NCI-H1694 (cell line): ENCODE results near the gene CMSS1.

Source experiments
- DNase-seq: peaks from one replicate; lab custom pipeline; 2025; lab: John Stamatoyannopoulos, UW

Gene CMSS1

GRCh38 chr3:99854756-99855298 is 37.2 kb downstream of the CMSS1 start:
- DNase-seq, result no peak

- no peak for DNase-seq
Observed at GRCh38 chr3:99855900-99856299, 38.2 kb downstream of the CMSS1 start.

DNA sequence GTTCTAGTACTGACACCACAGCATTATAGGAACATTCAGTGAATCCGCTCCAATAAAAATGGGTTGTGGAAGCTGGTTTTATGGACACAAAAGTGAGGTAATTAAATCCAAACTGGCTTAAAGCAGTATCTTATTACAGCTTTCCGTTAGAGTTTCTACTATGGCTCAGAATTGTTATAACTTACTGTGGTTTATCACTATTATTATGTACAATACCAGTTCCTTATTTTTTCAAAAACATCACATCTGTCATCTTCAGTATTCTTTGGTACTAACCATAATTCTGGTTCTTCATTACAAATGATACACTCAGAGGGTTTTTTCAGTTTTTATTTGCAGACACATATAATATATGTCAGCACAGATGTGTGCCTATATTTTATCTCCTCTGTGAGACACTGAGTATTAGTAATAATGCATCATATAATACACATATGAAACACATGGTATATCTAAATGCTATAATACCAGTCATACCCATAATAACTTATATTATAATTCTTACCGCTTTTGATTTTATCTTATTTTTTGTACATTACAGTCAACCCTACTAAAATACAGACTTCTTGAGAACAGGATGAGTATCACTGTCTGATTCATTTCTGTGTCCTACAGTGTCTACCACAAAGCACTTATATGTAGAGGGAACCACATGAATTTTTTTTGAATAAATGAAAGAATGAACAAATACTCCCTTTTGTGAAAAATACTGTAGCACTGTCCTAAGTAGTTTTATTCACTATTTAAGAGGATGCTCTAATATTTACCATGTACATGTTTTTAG is 39.0 kb downstream of the CMSS1 start:
- no peak for DNase-seq

DNA sequence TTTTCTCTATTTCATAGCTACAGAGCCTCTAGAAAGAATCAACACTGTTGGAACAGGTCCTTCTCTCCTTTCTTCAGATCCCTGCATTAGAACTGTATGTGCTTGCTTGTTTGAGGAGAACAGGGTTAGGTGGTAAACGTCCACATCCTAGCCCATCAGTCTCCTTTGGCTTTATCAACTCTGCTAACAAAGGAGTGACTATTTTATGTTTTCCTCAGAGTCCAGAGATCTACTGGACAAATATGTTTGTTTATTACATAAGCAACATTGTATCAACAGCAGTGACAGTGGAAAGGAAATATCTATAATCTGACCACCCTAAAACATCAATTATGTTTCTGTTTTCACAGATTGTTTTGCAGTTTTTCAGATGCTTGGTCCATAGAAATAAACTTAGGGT is 39.6 kb downstream of the CMSS1 start:
- DNase-seq, result no peak

DNA sequence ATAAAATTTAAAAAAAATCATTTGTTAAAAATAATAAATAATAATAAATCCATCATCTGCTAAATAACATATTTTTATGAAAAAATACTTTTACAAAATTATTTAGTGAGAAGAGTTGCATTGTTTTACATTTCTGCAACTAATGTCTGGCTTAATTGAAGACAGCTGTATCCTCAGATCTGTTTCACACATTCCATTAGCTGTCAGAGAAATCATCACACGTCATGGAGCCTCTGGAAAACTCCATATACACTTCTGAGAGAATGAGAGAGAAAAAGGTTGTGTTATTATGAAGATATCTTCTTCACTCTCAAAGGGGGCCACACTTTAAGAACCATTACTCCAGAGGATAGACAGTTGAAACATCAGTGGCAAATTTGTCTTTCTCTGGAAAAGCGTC is 40.8 kb downstream of the CMSS1 start:
- DNase-seq, result no peak

GRCh38 chr3:99859825-99860224 is 42.2 kb downstream of the CMSS1 start:
- DNase-seq, result no peak

DNA sequence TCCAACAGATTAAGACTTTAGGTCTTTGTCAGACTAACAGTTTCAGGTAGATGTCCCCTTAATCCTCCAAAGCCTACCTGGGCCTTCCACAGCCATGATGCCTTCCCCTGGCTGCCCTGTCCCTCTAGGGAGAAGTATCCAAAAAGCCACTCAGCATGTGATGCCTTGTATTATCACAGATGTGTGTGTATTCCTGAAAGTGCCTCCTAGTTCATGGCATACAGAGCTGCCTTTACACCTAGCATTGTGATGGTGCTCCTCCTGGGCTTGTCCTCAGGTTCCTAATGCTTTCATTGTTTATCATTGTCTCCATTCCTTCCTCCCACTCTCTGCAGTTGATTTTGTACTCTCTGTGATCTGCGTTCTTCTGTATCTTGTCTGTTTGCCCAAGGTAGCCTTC is 43.6 kb downstream of the CMSS1 start:
- no peak for DNase-seq

- no peak for DNase-seq
Observed at GRCh38 chr3:99862208-99862607, 44.5 kb downstream of the CMSS1 start.

DNA sequence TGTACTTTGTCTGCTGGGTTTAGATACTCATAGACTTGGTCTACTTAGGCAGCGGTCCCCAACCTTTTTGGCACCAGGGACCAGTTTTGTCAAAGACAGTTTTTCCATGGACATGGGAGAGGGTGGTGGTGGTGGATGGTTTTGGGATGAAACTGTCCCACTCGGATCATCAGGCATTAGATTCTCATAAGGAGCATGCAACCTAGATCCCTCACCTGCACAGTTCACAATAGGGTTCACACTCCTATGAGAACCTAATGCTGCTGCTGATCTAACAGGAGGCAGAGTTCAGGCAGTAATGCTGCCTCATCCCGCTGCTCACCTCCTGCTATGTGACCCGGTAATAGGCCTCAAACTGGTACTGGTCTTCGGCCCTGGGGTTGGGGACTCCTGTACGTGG is 45.3 kb downstream of the CMSS1 start:
- DNase-seq, result no peak

GRCh38 chr3:99863588-99863987 is 45.9 kb downstream of the CMSS1 start:
- DNase-seq, result no peak

- no peak for DNase-seq
Observed at GRCh38 chr3:99864289-99864688, 46.6 kb downstream of the CMSS1 start.

GRCh38 chr3:99865321-99865720 is 47.7 kb downstream of the CMSS1 start:
- no peak for DNase-seq

DNA sequence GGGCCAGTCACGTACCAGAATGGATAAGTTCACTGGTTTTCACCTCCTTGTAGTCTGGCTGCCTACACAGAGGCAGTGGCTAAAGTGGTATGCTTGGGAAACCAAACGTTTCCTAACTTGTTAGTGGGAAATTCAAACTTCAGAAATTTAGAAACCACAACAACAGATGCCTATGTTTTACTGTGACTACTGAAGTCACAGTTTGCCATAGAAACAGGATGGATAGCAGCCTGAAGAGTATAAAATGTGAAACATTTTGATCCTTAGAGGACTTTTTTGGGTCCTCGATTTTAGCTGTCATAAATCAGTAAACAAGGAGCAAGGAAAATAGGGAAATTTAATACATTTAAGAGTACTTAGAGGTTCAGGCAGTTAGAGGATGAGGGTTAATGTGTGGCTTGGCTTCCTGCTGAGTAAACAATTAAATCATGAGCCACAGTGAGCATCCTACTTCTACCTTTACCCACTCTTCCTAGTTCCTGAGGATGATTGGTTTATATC is 48.6 kb downstream of the CMSS1 start:
- DNase-seq, result no peak

GRCh38 chr3:99867594-99868310 is 50.1 kb downstream of the CMSS1 start:
- DNase-seq, result no peak

- no peak for DNase-seq
Observed at GRCh38 chr3:99868311-99868646, 50.6 kb downstream of the CMSS1 start.

GRCh38 chr3:99869621-99870020 is 52.0 kb downstream of the CMSS1 start:
- no peak for DNase-seq

GRCh38 chr3:99870712-99871111 is 53.0 kb downstream of the CMSS1 start:
- no peak for DNase-seq

DNA sequence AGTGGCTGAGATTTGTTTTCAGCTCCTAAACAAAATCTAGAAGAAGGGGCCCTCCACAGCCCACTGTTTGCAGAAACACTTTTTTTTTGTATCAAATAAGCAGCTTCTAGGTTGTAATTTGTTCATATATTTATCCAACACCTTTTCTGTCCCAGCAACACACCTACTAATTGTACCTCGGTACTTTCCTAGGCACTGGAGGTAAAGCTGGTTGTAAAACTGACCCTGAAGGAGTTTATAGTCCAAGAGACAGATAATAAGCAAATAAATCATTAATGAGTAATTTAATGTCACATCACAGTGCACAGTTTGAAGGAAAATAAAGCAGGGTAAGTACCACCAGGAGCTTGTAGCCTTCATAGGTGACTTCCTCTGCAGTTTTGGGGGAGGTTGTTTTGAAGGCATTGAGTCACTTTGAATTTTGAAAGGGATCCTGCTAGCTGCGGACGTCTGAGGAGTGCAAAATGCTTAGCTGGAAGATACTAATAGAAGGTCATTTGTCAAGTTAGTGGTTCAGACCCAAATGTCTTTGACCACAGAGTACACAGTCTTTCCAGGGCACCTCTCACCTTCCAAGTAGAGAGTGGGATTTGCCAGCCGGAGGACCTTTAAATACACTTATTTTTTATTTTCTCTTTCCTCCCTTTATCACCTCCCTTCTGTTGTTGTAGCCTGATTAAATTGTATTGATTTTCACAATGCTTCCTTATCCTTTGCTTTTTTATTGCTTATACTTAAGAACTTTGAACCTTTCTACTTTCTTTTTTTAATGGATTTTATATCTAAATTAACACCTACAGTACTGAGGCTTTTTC is 53.8 kb downstream of the CMSS1 start:
- DNase-seq, result no peak

DNA sequence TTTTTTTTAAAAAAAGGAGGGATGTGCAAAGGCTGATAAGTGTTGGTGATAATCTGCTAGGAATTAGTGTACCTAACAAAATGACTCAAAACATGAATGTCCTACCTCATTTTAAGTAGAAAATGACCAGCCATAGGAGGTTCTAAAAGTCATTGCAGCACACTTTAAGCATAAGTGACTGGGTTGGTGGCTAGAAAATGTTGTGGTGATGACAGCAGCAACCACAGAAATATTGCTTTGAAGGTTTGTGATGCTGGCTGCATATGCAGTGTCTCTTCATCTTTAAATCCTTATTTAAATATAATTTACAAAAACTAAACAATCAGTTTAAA is 55.2 kb downstream of the CMSS1 start:
- no peak for DNase-seq

DNA sequence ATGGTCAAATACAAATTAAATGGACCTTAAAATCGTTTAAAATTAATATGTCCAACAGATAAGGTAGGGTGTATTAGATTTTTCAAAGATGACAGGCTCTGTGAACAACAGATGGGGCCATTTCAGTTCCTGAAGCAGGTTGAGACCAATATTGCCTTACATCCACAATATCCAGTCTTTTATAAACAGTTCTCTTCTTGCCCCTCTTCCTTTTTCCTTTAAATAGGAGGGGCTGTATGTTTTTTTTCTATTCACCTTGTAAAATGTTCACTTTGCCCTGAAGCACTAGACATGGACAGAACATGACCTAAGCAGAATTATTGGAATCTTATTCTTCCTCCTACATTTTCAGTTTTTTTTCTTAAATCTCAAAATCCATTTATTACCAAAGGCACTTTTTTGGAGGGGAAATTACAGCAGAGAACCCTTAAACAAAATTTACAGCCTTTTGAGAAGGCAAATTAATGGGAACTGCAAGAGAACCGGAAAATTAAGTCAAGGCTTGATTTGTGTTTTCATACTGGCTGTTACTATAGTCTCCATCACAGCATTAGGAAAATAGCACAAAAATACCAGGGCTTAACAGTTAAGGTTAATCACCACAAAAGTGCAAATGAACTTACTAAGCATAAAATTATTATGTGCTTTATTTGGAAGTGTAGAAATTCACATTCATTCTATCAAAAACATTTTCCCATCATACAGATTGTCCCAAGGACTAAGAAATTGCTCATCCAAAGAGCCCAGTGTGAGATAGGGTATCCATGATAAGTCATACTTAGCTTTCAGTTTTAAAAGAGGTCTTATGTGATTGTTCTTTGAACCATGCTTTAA is 55.8 kb downstream of the CMSS1 start:
- DNase-seq, result no peak

- DNase-seq, result no peak
Observed at GRCh38 chr3:99874237-99875002, 56.8 kb downstream of the CMSS1 start.
